Measurements from ENCODE around the gene DEFB132.

The DEFB132 gene

DNA sequence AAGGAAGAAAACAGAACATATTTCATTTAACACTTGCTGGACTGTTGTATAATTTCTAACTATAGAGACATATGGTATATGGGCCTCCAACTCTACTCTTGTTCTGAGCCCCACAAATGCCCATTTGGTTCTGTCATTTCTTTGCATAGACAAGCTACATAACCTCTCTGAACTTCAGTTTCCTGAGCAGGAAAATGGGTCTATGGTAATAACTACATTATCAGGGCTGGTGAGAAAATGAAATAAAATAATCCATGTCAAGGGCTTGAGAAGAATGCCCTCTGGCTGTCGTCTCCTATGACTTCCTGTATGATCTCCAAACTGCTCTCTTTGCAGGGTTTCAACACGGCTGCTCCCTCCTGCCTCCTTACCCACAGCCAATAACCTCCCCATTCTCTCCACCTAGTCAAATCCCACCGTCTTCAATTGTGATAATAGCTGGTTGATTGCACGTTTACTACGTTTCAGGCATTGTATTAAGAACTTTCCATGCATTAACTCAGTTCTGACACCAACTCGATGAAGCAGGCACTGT, 51.8 kb downstream of the DEFB132 start:
- TF ChIP-seq, protein P1, sequence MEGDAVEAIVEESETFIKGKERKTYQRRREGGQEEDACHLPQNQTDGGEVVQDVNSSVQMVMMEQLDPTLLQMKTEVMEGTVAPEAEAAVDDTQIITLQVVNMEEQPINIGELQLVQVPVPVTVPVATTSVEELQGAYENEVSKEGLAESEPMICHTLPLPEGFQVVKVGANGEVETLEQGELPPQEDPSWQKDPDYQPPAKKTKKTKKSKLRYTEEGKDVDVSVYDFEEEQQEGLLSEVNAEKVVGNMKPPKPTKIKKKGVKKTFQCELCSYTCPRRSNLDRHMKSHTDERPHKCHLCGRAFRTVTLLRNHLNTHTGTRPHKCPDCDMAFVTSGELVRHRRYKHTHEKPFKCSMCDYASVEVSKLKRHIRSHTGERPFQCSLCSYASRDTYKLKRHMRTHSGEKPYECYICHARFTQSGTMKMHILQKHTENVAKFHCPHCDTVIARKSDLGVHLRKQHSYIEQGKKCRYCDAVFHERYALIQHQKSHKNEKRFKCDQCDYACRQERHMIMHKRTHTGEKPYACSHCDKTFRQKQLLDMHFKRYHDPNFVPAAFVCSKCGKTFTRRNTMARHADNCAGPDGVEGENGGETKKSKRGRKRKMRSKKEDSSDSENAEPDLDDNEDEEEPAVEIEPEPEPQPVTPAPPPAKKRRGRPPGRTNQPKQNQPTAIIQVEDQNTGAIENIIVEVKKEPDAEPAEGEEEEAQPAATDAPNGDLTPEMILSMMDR (conservative IDR thresholded peaks at IDR 0.05), result no peak
- H3K27ac ChIP-seq, result no peak overlapping the region

DNA sequence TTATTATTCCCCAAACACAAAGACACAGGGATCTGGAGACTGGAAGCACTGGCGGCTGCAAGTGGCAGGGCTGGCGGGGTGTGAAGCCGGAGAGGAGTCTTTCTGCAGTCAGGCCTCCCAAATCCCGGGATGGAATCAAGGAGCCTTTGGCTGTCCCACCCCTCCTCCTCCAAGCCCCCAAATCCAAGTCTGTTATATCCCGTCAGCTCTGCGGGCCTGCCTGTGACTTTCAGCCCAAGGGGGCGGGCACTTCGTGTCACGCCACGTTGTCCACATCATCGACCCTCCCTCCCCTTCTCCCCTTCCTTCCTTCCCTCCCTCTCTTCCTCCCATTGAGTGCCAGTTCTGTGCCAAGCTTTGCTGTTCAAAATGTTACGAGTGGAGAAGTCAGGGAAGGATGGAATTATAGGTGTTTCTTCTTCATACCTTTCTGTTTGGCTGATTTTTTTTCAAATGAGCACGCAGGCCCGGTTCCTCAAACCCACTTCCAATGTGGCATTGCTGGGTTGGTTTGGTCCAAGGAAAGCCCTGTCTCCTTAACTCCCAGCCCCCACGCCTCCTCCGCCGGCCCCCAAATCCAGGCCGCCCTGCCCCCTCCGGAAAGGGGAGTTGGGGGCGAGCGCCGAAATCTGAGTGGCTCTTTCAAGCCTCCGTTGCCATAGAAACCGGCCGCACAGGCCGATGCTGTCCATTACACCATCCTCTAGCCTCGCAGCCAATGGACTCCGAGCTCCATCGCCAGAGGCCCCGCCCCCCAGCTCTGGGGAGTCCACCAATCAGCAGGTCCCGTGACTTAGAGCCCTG, 52.5 kb downstream of the DEFB132 start:
- TF ChIP-seq, protein P1 (conservative IDR thresholded peaks at IDR 0.05), result no peak
- H3K27ac ChIP-seq, result no peak overlapping the region

DNA sequence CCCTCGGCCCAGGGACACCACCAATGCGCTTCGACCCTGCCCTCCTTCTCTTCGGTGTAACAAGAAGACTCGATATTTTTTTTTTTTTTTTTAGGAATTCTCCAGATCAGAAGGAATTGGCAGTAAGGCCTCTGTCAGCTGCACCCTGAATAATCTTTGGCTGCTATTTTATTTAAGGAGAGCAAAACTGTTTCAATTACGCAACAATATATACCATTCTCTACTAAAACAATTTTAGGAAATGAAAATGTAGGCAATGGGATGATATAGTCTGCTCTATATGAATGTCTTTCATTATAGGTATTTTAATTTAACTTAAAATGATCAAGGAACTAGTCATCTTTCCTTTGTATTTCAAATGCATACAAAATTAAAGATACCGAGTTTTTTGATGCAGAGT, 53.1 kb downstream of the DEFB132 start:
- no peak overlapping the region for H3K27ac ChIP-seq
- TF ChIP-seq, protein P1 (conservative IDR thresholded peaks at IDR 0.05), result no peak
